ENCODE data around the gene DCP1B. TPM values are rescaled to one million over a fixed set of nuclear protein-coding genes. Genes with fewer than 3 reads are reported as not detected.

DCP1B gene
- total RNA-seq, 1 donor from 2014 or later = 4.9 TPM

GRCh38 chr12:1920971-1921370 is 83.3 kb downstream of the DCP1B start:
- no peak for DNase-seq (ENCODE audit: low read depth, low spot score)

GRCh38 chr12:1920436-1920835 is 83.8 kb downstream of the DCP1B start:
- DNase-seq (ENCODE audit: low read depth, low spot score) = no peak

- no peak for DNase-seq (ENCODE audit: low read depth, low spot score)
These were observed 84.5 kb downstream of the DCP1B start for GRCh38 chr12:1919763-1920162.

DNA sequence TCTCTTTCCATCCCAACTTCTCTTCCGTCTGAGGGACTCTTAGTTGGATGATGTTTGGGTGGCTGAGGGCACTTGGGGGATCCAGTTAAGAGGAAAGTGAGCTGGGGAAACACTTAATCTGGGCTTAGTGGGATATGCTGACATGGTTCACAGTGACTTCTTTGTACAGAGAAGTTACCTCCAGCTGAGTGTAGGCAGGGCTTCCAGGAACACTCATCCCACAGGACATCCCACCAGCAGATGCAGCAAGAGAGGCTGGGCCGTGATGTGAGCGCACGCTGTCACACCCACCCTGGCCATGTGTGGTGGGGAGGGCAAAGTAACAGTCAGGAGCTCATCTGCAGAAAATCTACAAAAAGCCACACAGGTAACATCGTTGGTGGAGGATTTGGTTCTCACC is 85.0 kb downstream of the DCP1B start:
- DNase-seq (ENCODE audit: low read depth, low spot score) = no peak

GRCh38 chr12:1918884-1919236 is 85.4 kb downstream of the DCP1B start:
- no peak for DNase-seq (ENCODE audit: low read depth, low spot score)

DNA sequence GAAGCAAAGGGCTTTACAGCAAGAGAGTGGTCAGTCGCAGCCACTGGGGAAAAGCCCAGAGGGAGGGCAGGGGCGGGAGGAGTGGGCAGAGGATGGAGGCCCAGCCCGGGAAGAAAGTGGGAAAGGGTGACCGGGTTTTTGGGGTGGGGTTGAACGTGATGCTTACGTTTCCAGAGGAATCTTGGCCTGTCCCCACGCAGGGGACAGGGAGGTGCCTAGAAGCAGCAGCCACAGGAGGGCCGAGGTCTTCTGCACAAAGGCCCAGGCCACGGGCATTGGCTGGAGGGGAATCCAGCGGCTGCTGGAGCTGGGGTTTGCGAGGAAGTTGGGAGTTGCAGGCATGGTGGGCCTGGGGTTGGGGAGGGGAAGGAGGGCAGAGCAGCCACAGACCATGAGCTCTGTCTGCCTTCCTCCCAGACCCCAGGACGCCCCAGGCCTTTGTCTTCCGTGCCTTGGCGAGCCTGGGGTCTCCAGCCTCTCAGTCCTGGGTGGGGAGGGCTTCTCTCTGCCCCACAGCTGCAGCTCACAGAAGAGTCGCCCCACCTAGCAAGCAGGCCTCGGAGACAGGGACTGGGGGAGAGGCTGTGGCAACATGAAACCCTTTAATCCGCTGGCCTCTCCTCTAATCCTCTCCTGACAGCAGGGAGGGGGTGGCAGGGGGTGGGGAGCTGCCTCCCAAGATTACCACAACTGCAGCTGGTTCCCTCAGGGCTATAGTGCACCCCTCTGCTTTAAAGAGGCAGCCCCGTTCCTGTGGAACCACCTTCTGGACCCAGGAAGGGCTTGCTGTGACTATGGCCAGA is 86.0 kb downstream of the DCP1B start, which contains the start of gene CACNA2D4:
TSS of gene CACNA2D4 (minus strand) at position 572 of the 803 bp plus-strand sequence. CDS start at position 393, 179 bp downstream.
- no peak for DNase-seq (ENCODE audit: low read depth, low spot score)

DNA sequence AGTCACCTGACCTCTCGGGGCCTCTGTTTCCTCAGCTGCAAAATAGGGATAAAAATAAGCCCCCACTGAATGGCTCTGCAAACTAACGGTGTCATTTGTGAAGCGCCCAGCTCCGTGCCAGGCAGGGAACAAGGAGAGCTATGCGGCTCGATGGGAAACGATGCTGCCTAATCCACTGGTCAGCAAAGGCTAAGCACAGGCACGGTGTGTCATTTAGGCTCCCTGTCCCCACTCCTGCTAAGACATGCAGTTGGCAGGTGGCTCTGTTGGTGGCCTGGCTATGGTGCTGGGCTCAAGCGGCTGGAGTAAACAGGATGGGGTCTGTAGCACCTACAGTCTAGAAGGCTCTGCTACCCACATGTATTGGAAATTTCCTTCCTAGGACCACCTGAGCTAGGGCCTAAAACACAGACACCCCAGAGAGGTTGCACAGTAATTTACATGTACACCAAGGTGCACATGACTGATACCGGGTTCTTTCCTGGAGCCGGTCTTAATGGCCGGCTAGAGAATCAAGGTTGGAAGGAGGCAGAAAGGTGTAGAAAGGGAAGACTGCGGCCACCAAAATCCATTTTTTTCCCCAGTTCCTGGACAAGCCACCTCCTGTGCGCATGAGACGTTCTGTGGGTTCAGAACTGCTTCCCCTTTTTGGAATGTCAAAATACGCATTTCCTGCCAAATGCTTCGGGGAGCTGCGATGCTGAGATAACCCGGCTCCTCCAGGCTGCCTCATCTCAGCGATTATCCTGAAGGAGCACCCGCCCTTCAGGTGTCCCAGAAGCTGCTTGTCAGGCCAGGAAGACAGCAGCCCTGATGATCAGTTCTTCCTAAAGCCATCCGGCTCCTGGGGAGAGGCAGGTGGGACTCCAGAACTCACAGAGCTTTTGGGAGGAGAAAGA is 86.8 kb downstream of the DCP1B start:
- DNase-seq (ENCODE audit: low read depth, low spot score) = no peak

DNA sequence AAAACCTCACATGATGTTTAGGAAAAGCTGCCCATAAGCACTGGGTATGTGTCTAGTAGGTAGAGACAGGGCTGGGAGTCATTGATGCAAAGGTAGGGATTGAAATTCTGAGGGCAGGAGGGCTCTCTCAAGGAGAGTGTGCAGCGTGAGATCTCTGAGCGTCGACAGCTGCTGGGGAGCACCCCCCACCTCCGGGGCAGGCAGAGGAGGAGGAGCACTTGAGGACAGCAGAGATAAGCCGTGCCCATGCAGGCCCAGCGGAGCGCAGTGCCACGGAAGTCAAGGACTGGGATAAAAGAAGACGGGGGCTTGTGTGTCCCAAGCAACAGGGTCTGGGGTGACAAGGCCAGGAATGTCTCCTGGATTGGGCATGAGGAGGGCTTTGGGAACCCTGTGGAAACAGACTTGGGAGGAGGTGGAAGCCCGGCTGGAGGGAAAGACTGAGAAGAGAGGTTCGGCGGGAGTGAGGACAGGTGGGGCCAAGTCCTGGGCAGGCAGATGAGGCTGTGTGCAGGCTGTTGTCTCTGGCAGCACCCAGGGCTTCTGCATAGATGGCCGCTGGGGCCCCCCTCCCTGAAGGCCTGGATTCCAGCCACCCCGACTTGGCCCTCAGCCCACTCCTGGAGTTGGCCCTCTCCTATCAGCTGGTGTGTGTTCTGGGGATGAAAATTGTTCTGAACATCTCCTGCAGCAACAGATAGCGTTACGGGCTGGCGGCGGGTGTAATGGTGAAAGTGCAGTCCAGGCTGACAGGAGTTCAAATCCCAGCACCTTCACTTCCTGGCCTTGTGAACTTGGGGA is 87.7 kb downstream of the DCP1B start:
- DNase-seq (ENCODE audit: low read depth, low spot score) = no peak

DNA sequence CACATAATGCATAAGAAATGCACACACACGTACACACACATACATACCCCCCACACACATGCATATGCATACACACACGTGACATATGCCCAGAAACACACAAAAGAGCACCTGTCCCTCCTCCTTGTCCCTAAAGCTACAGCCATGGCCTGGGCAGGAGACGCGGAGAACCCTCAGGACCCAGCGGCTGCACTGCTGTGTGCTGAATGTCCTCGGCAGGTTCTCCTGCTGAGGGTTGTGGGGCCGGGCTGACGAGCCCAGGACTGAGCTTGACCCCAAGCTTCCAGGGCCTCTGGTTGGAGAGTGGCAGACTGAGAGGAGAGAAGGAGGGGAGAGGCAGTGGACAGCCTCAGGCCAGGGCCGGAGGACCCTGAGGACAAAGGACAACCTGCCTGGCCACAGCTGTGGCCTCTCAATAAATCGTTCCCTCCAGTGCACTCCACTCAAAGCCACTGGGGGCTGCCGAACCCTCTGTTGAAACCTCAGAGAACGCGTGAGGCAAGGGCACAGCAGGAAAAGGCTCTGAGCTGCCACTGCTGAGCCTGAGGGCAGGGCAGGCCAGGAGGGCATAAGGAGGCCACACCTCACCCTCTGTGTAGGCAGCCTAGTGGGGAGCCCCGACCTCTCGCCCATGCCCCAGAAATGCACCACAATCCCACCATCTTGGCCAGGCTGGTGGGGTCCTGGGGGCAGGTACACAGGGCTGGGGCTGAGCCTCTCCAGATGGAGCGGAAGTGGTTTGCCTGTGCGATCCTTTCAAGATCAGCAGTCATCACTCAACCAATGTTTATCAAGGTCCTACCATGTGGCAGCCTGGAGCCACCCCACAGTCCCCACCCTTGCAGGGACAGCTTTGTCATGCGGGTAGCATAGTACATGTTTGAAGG is 88.9 kb downstream of the DCP1B start:
- no peak for DNase-seq (ENCODE audit: low read depth, low spot score)

DNA sequence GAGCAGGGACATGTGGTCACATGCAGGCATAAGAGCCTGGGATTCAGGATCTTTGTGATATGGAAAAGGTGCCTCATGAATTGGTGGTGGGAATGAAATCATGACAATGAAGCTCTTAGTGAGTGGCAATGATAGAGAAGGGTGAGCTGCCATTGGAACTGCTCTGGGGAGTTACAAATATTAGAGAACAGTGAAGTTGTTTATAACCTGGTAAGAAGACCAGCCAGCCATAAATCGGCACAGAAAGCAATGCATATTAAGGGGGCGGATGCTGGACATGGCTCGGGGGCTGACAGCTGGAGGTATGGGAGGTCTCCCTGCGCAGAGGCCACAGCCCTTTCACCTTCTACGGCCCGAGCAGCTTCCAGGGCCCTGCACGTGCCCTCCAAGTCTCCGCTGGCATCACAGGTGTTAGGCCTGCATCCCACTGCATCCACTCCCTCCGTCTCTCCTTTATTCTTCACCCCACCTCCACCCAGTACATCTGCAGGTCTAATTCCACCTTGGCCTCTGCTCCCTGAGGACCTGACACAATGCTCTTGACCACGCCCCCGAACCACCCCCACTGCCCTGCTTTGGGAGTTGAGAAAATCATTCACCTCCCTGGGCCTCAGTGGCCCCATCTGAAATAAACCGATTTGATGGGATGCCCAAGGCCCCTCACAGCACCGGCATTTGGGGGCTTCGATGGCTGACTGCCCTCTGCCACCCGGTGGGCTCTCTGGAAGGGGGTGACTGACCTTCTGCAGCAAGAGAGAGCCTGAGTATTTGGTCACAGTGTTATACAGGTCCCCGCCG is 89.9 kb downstream of the DCP1B start:
- no peak for DNase-seq (ENCODE audit: low read depth, low spot score)

DNA sequence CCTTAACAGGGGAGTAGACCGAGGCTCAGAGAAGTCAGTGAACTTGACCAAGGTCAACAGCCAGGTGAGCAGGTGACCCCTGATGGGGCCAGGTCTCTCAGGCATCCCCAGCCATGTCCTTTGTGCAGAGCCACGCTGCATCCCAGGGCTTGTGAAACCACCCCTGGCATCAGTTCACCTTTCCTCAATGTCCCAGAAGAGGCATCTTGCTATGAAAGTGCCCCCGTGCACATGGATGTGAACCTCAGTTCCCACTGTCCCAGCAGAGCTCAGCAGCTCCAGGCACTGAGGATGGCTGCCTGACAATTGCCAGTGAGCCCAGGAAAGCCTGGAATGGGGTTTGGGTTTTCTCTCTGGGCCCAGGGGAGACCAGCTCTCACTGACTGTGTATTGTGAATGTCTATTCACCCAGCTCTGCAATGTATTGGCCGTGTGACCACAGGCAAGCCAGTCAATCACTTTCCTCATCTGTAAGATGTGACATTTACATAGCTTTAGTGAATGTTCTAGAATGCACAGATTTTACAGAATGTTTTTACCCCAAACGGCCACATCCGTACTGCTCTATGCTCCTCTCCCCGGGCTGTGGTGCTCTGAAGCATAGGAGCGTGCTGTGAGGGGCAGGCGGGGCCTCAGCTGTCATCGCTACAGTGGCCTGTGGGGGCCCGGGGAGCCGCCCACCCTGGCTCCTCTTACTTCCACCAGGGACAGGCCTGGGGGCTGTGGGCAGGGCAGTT is 90.7 kb downstream of the DCP1B start:
- DNase-seq (ENCODE audit: low read depth, low spot score) = no peak

DNA sequence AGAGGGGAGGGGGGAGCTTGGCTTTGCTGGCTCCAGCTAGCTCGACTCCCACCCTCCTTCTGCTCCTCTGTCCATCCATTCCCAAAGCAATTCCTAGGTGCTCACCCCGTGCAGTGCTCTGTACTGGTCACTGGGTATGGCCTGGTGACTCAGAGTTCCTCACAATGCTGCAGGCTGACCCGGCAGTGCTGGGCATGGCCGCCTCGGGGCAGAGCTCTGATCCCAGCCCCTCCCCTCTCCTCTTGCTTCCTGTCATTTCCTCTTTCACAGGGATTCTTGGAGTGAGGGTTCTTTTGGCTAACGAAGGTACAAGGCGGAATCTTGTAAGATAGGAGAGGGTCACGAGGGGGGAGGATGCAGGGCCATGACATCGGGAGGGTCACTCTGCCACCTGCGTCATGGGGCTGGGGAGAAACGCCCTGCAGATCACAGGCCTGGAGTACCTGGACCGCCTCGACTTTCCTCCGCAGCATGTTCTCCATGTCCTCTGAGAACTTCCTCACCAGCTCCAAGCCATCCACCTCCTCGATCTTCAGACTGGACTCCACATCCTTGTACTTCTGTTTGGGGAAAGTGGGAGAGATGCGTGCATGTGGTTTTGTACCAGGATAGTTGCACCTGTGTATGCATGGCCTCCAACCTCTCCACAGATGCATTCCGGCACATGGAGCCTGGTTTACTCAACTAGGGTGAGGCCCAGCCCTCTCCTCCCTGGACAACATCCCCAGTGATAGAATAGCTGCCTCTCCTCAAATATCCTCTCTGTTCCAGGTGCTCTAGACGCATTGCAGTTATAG is 91.5 kb downstream of the DCP1B start:
- DNase-seq (ENCODE audit: low read depth, low spot score) = no peak

DNA sequence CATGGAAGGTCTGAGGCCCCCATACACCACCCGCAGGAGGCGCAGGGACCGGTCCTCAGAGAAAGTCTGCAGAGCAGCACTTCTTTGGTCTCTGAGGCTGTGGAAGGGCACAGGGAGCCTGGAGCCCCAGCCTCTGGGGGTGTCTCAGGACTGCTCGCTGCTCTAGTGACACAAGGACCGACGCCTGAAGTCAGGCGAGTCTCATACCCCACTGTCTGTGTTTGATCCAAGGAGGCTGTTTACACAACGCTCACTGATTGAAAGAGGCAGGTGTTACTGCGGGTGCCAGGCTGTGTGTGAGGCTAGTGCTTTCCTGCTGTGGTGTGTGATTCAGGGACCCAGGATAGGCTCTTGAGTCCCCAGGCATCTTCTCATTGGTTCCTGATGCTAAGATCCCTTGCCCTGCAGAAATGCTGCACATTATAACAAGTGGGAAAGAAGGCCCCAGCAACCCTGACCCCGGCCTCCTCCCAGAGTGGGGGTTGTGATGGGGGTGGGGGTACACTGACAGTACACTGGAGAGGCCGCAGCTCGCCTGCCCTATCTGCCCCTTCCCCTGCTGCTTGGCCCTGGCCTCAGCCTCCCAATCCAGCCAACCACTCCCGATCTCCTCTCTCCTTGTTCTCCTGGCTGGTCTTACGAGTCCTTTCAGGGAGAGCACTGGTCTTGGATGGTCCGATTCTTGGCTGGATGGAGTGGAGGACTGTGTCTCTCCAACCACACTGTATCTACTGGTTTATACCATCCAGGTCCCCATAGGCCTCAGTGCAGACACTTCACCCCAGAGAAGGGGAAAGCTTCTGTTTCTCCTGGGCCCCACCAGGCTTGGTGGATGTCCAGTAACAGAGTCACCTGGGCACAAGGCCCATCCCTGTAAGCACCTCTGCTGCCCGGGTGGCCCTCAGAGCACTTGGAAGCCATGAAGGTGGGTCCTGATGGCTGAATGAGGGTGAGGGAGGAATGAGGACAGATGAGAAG is 92.4 kb downstream of the DCP1B start:
- no peak for DNase-seq (ENCODE audit: low read depth, low spot score)

DNA sequence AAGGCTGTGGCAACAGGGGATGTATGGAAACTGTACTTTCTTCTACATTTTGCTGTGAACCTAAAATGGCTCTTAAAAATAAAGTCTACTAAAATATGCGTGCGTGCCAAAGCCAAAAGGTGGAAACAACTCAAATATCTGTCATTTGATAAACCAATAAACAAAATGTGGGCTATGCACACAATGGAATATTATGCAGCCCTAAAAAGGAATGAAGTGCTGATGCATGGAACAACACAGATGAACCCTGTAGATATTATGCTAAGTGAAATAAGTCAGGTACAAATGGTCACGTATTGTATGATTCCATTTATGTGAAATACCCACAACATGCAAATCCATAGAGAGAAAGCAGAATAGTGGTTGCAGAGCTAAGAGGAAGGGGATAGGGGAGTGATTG is 93.8 kb downstream of the DCP1B start:
- no peak for DNase-seq (ENCODE audit: low read depth, low spot score)

DNA sequence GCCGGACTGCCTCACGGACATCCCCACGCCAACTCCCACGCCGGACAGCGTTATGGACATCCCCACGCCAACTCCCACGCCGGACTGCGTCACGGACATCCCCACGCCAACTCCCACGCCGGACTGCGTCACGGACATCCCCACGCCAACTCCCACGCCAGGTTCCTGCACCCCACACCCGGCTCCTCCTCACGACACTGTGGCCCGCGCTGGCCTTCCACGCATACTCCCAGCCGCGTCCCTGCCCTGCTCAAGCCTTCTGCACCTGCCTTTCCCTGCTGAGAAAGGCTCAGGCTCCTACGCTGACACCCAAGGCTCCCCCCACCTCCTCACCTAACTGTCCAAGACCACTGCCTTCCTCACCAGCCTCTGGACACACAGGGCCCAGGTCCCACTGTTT is 95.5 kb downstream of the DCP1B start:
- no peak for DNase-seq (ENCODE audit: low read depth, low spot score)

GRCh38 chr12:1907652-1908611 is 96.3 kb downstream of the DCP1B start:
- no peak for DNase-seq (ENCODE audit: low read depth, low spot score)

Data from pulmonary artery endothelial cell (primary cell).